ENCODE results near the gene OLFM1.

OLFM1 gene

GRCh38 chr9:135087489-135087792, at the start of gene OLFM1:
Gene OLFM1, plus strand, starts transcription at chr9:135087668. Its CDS starts 322 bp downstream, at chr9:135087990.
- DNase-seq (ENCODE audit: low spot score), result no peak

GRCh38 chr9:135038331-135038730, 49.1 kb upstream of the OLFM1 start:
- DNase-seq (ENCODE audit: low spot score), result no peak

- DNase-seq (ENCODE audit: low spot score), result no peak
Measured at GRCh38 chr9:135038826-135039225, 48.6 kb upstream of the OLFM1 start.

GRCh38 chr9:135039266-135039870, 48.1 kb upstream of the OLFM1 start:
- no peak for DNase-seq (ENCODE audit: low spot score)

GRCh38 chr9:135039916-135040645, 47.4 kb upstream of the OLFM1 start:
- DNase-seq (ENCODE audit: low spot score), result no peak

GRCh38 chr9:135040892-135041291, 46.6 kb upstream of the OLFM1 start:
- no peak for DNase-seq (ENCODE audit: low spot score)

GRCh38 chr9:135043345-135043744, 44.1 kb upstream of the OLFM1 start:
- no peak for DNase-seq (ENCODE audit: low spot score)

GRCh38 chr9:135045264-135045927, 42.1 kb upstream of the OLFM1 start:
- DNase-seq (ENCODE audit: low spot score), result no peak

- no peak for DNase-seq (ENCODE audit: low spot score)
Measured at GRCh38 chr9:135045928-135046738, 41.3 kb upstream of the OLFM1 start.

- DNase-seq (ENCODE audit: low spot score), result no peak
Measured at GRCh38 chr9:135046739-135047350, 40.6 kb upstream of the OLFM1 start.

- DNase-seq (ENCODE audit: low spot score), result no peak
Measured at GRCh38 chr9:135047521-135047920, 39.9 kb upstream of the OLFM1 start.

- DNase-seq (ENCODE audit: low spot score), result no peak
Measured at GRCh38 chr9:135048046-135048757, 39.3 kb upstream of the OLFM1 start.

GRCh38 chr9:135048758-135049444, 38.6 kb upstream of the OLFM1 start:
- DNase-seq (ENCODE audit: low spot score), result no peak

GRCh38 chr9:135049460-135049859, 38.0 kb upstream of the OLFM1 start:
- no peak for DNase-seq (ENCODE audit: low spot score)

GRCh38 chr9:135050072-135050990, 37.1 kb upstream of the OLFM1 start:
- no peak for DNase-seq (ENCODE audit: low spot score)

GRCh38 chr9:135051316-135052038, 36.0 kb upstream of the OLFM1 start:
- DNase-seq (ENCODE audit: low spot score), result no peak

GRCh38 chr9:135053133-135053532, 34.3 kb upstream of the OLFM1 start:
- no peak for DNase-seq (ENCODE audit: low spot score)

- DNase-seq (ENCODE audit: low spot score), result no peak
Measured at GRCh38 chr9:135055181-135055580, 32.3 kb upstream of the OLFM1 start.

- DNase-seq (ENCODE audit: low spot score), result no peak
Measured at GRCh38 chr9:135056541-135056940, 30.9 kb upstream of the OLFM1 start.

Measured in CD4-positive, alpha-beta T cell treated with Interleukin-6 at 100 ng/mL for 8 hours (primary cell).